ENCODE measurements around the gene HMGB1.

HMGB1 gene

DNA sequence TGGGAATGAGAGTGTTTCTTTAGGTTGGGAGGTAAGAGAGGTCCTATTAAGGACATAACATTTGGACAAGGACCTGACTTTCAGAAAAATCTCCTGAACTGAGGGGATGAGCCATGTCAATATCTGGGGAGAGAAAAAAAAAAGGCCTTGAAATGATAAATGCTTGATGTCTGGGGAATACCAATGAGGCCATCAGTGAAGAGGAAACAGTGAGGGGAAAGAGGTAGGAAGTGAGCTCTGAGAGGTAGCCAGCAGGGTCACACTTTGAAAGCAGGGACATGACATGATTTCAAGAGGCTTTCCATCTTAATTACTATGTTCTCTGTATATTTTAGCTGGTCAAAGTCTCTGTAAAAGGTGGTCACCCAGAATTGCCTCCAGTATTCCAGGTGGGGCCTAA is 53.4 kb downstream of the HMGB1 start:
- TF ChIP-seq, protein P1, sequence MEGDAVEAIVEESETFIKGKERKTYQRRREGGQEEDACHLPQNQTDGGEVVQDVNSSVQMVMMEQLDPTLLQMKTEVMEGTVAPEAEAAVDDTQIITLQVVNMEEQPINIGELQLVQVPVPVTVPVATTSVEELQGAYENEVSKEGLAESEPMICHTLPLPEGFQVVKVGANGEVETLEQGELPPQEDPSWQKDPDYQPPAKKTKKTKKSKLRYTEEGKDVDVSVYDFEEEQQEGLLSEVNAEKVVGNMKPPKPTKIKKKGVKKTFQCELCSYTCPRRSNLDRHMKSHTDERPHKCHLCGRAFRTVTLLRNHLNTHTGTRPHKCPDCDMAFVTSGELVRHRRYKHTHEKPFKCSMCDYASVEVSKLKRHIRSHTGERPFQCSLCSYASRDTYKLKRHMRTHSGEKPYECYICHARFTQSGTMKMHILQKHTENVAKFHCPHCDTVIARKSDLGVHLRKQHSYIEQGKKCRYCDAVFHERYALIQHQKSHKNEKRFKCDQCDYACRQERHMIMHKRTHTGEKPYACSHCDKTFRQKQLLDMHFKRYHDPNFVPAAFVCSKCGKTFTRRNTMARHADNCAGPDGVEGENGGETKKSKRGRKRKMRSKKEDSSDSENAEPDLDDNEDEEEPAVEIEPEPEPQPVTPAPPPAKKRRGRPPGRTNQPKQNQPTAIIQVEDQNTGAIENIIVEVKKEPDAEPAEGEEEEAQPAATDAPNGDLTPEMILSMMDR (conservative IDR thresholded peaks at IDR 0.05; ENCODE audit: control insufficient read depth, insufficient read depth, low read depth, low read length): no peak

DNA sequence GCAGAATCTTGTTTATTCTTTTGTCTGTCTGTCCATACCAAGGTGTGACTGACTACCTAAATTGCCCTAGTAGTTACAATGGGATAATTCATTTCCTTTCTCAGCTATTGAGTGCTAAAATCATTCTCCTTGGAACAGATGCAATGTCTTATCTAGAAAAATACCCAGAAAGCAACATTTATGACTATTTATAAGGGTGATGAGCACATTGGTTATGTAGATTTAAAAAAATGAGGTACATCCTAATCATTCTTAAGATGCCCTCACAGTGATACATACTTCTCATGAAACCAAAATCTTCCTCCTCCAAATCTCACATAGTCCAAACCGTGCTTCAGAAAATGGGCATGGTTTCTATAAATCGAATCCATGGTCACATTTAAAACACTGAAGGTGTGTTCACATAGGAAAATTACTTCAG is 55.0 kb downstream of the HMGB1 start:
- TF ChIP-seq, protein P1 (conservative IDR thresholded peaks at IDR 0.05; ENCODE audit: control insufficient read depth, insufficient read depth, low read depth, low read length): no peak
- no peak overlapping the region for H3K4me3 ChIP-seq (ENCODE audit: control insufficient read depth, low read depth, low read length)
- DNase-seq (ENCODE audit: low read depth): no peak

More for the DNA sequence above, 53.4 kb downstream of the HMGB1 start:
- no peak for DNase-seq (ENCODE audit: low read depth)
- H3K4me3 ChIP-seq (ENCODE audit: control insufficient read depth, low read depth, low read length): no peak overlapping the region

DNA sequence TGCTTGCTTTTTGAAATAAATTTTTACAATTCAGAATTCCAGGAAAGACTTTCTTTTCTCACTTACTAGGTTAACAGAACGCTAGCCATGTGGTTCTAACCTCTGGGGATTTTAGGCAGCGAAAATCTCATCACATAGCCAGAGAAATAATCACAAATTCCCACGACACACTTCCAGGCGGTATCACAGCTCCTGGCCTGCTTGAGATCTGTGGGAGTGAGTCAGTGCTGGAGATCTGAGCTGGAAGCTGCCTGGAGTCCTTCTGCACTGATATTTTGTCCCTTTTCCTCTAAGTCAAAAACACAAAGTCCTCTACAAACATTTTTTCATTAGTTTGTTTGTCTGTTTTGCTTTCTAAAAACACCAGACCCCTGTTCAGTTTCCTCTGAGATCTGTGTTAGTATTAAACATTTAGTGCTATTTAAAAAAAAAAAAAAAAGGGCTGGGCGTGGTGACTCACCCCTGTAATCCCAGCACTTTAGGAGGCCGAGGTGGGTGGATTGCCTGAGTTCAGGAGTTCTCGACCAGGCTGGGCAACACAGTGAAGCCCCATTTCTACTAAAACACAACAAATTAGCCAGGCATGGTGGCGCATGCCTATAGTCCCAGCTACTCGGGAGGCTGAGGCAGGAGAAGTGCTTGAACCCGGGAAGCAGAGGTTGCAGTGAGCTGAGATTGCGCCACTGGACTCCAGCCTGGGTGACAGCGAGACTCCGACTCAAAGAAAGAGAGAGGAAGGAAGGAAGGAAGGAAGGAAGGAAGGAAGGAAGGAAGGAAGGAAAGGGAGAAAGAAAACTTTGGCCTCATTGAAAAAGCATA is 55.6 kb downstream of the HMGB1 start:
- no peak overlapping the region for H3K4me3 ChIP-seq (ENCODE audit: control insufficient read depth, low read depth, low read length)
- peak; percentile 93 for DNase-seq (ENCODE audit: low read depth)
- TF ChIP-seq, protein P1 (conservative IDR thresholded peaks at IDR 0.05; ENCODE audit: control insufficient read depth, insufficient read depth, low read depth, low read length): no peak

DNA sequence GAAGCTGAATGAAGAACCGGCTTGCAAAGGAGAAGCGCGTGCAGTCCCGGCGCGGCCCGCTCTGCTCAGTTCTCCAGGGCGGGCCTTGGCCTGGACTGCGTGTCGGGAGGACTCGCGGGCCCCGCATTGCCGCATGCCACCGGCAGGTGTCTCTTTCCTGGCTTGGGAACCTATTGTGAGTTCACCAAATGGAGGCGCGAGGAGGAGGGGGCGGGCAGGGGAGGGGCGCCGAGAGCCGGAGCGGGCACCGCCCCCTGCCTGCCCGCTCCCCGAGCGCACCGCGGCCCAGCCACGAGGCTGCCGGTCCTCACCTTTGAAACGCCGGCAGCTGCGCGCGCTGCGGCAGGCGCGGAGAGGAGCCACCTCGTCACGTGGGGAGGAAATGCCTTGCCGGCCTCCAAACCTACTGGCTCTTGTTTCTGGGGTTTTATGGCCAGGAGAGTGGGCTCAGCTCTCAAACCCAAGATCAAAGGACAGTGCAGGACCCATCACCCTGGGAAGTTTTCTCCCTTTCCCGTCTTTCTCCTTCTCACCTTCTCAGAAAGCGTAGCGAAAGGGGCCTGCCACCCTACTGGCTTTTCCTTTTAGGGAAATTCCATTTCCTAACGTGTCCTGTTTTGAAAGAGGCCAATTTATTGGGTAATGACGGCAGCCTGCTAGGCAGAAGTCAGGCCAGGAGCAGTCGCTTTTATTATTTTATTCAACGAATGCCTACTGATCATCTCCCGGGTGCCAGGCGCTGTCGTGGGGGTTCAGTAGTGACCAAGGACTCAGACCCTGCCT is 57.2 kb downstream of the HMGB1 start:
- peak overlapping the region; percentile 28 for H3K4me3 ChIP-seq (ENCODE audit: control insufficient read depth, low read depth, low read length)
- TF ChIP-seq, protein P1 (conservative IDR thresholded peaks at IDR 0.05; ENCODE audit: control insufficient read depth, insufficient read depth, low read depth, low read length): peak; percentile 57
- peak; percentile 89 for DNase-seq (ENCODE audit: low read depth)

DNA sequence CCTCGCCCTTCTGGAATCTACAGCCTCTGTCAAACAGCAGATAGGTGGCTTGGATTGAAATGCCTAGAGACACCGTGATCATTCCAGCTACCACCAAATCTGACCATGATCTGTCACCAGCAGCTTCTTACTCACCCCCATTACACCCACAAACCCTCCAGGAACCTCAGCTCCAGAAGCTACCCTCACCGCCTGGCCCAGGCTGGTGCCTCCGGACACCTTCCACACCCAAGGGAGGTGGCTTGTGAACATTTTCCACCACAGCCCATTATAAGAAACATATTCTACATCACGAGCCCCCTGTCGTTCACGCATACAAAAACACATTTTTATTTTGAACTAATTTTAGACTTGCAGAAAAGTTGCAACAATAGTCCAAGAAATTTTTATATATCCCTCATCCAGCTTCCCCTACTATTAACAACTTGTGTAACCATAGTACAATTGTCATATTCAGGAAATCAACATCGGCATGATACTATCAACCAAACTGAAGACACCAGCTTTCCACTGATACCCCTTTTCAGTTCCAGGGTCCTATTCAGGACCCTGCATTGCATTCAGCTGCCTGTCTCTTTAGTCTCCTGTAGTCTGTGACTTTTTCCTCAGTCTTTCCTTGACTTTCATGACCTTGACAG is 58.8 kb downstream of the HMGB1 start:
- TF ChIP-seq, protein P1 (conservative IDR thresholded peaks at IDR 0.05; ENCODE audit: control insufficient read depth, insufficient read depth, low read depth, low read length): no peak
- no peak for DNase-seq (ENCODE audit: low read depth)
- no peak overlapping the region for H3K4me3 ChIP-seq (ENCODE audit: control insufficient read depth, low read depth, low read length)

Data from fibroblast of mammary gland (primary cell).